Left lobe of liver (tissue), 2 donors: ENCODE results near the gene PEX7. TPM values are rescaled to one million over a fixed set of nuclear protein-coding genes. Genes with fewer than 3 reads are reported as not detected.
"Not testable (repeated sequence)": the region's sequence is repeated elsewhere in the genome, so short reads cannot be mapped to it uniquely, and the experiment has no call there.

ENCODE experiments used
- ATAC-seq: fragments of 200-7000 bp; cut with Tn5 transposase; one replicate; pipeline ENCODE4 v1.9.1; 2020; ENCODE audit warnings: mild to moderate bottlenecking, moderate library complexity
- DNase-seq: peaks from one replicate; pipeline ENCODE4 v3.0.0-alpha.2; 2020; ENCODE audit warnings: low spot score
- total RNA-seq: library from RNA; stranded (reverse); gene quantifications from one replicate; pipeline ENCODE4 v1.2.1, GENCODE V29; 2021
- donor health status: DM: no; HTN: no; CAD: no; lungs with moderate emphysema.
- donor health status: DM: no; HTN: yes; CAD: no.

Gene PEX7
- total RNA-seq, result 5.6 TPM

DNA sequence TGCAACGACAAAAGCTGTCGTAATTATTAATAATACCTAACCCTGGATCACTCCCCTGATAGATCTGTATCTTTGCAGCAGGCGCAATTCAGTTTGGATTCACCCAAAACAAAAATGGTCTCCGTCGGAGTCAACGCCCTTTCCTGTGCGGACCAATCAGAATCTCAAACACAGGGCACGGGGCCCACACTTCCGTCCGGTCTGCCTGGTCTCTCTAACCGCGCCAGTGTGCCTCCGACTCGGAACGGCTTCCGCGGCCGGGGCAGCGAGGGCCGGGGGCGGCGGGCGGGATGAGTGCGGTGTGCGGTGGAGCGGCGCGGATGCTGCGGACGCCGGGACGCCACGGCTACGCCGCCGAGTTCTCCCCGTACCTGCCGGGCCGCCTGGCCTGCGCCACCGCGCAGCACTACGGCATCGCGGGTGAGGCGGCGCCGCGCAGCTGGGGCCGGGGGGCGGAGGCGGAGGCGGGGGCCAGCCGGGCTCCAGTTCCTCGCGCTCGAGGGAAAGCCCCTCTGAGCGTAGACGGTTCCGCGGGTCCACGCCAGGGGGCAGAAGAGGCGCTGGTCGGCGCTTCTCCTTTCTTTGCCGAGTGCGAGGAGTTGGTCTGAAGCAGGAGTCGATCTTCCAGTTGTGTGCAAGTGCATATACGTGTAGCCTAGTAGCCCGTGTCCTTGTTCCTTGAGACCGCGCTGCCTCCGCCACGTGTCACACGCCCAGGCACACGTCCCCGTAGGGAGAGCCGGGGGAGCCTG lies at the start of gene PEX7:
Gene PEX7 (plus strand): TSS at position 217 of the 752 bp plus-strand sequence. CDS start 74 bp downstream, at position 291.
- ATAC-seq, result peak; percentile 95
- peak; percentile 94 for DNase-seq

DNA sequence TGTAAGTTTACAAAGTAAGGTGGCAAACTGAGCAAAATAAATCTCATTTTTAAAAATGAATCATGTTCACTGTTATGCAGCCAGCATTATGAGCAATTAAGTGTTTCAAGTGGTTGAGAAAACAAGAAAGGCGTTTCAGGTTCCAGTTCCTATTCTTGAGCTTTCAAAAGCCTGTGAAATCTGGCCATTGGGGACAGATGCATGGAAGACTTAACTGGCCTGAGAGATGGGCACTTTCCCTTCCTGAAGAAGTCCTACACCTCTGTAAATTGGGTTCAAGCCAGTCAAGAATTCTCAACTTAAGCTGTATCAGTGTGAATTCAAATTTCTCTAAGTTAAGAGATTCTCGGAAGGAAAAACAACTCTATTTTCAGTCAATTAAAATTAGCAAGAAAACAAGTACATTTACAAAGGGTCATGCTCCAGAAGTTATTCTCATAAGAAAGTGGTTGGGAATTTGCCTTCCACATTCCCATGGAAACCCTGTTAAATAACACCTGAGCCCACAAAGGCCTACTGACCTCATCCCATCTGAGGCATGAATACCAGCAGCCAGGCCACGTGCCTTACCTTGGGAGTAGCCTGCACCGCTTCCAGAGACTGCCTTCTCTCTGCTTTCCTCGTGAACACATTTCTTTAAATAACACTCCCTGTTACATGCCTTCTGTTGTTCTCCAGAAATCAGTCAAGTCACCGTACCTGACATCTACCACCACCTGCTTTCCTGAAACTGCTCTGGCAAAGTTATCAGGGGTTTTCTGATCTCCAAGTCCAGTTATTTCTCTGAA lies 49.5 kb upstream of the PEX7 start:
- ATAC-seq, result no peak

GRCh38 chr6:136773473-136773796 lies 49.0 kb upstream of the PEX7 start:
- ATAC-seq, result no peak
- DNase-seq, result no peak

More for the DNA sequence above, 49.5 kb upstream of the PEX7 start:
- DNase-seq, result no peak

DNA sequence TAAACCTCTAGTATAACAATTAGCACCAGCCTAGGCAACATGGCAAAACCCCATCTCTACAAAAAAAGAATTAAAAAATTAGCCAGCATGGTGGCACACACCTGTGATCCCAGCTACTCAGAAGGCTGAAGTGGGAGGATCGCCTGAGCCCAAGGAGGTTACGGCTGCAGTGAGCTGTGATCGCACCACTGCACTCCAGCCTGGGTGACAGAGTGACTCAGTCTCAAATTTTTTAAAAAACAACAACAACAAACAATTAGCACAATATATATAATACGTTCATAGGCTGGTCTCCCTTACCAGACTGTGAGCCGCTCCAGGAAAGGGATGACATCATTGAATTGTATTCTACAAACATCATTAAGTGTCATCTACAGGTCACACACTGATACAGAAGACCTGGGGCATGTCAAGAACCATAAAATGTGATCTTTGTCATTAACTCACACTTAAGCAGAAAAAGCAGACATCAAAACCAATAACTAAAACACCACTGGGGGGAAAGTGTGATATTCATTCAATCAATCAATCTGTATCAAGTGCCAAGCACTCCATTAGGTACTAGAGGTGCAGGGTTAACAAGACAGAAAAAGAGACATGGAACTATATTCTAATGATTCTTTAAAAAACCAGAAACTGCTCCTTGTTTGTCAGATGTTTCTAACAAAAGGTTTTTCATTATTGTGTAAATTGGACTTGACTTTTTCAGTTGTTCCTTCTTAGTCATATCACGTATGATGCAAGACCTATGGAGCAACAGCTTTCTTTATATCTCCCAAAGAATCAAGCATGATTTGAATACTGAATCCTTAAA lies 48.0 kb upstream of the PEX7 start:
- no peak for DNase-seq
- ATAC-seq, result peak; percentile 46

DNA sequence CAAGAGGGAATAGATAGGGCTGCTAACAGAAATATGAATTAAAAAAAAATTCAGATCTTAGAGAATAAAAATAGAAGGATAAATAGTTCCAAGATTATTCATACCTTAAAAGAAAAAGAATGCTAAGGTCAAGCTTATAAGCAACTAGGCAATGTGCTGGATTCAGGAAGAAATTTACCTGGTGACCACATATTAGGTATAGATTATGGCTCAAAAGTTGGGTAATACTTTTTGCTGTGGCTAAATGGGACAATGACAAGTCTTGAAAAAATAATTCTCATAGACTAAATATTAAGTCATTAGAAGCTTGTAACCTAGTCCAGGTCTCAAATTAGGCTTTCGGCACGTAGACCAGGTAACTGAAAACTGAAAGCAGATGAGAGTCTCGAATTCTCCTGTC lies 47.3 kb upstream of the PEX7 start:
- DNase-seq, result no peak
- no peak for ATAC-seq

- DNase-seq (no peak), ATAC-seq (no peak)
Measured at GRCh38 chr6:136775548-136775947, 46.8 kb upstream of the PEX7 start.

GRCh38 chr6:136777651-136778050 lies 44.7 kb upstream of the PEX7 start:
- DNase-seq (no peak), ATAC-seq (no peak)

DNA sequence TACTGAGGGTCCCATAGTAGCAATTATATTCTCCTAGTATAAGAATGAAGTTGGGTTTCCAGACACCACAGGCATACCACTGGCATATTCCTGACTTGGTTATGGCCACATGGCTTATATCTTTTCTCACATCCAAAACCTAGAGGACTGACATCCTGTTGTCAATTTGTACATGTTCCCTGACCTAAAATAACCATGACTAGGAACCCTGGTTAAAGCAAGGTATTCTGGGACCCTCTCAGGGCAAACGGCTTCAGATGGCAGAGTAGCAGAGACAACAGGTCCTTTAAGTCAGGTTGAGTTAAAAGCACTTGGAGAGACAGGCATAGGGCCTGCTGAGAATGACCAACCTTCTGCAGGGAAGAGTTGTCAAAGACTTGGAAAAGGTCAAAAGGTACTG lies 42.7 kb upstream of the PEX7 start:
- ATAC-seq (no peak), DNase-seq (no peak)

DNA sequence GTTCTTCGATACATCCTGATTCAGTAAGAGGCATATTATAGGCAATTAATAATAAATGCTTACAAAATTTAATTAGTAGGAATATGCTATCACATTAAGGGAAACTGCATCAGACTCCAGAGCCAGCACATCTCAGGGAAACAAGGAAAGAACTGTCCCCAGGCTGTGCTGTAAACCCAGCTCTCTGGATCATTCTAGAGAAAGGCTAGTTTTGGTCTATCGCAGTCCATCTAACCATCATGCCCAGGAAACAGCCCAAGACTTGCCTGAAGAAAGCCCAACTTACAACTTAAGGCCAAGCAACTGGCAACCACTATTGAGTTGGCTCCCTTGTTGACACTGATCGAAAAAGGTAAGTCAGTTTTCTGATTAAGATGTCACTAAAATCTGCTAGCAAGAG lies 41.4 kb upstream of the PEX7 start:
- ATAC-seq, result no peak
- no peak for DNase-seq

DNA sequence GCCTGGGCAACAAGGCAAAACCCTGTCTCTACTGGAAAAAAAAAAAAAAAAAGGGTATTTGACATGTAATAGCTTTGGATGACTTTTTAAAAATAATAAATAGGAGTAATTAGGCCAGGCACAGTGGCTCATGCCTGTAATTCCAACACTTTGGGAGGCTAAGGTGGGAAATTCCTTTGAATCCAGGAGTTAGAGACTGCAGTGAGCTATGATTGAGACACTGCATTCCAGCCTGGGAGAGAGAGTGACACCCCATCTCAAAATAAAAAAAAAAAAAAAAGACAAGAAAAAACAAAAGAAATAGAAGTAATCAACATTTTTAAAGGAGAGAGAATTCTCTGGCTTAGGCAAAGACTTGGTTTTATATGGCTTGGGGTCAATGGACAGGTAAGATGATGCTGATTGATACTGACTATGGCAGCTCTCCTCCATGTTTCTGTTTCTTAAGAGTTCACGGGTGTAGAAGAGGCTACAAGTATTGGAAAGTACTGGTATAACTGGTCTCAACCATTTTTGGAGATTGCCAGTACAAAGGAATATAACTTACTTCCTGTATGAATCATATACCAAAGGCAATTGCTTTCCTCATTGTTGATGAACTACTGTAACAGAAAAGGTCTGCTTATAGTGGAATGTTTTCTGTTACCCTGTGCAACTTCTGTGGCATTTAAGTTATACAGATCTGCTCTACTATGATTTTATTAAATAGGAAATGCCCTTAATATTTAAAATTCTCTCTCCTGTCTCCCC lies 40.2 kb upstream of the PEX7 start:
- DNase-seq (no peak), ATAC-seq (no peak)

- ATAC-seq (no peak), DNase-seq (no peak)
Measured at GRCh38 chr6:136783021-136783420, 39.4 kb upstream of the PEX7 start.

GRCh38 chr6:136783495-136784270 lies 38.7 kb upstream of the PEX7 start:
- DNase-seq (no peak), ATAC-seq (peak; percentile 50)

DNA sequence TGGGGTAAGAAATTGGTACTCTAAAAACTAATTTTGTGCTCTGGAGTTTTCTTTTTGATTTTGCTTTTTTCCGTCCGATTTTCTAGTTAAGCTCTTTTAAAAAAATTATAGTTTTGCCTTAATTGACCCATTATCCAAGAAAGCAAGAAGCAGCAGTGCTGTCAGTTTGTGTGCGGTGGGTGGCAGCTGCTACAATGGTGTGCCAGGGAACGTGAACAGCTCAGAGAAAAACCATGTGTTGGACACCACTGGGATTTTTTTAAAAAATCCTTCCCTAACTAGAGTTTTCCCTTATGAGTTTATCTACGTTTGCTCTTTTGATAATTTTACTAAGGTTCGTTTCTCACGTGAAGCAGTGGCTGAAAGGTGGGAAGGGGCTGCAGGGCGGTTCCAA lies 38.1 kb upstream of the PEX7 start:
- ATAC-seq (no peak), DNase-seq (no peak)

- peak; percentile 58 for DNase-seq
- ATAC-seq, result peak; percentile 62
Measured at GRCh38 chr6:136784910-136785746, 37.3 kb upstream of the PEX7 start.

DNA sequence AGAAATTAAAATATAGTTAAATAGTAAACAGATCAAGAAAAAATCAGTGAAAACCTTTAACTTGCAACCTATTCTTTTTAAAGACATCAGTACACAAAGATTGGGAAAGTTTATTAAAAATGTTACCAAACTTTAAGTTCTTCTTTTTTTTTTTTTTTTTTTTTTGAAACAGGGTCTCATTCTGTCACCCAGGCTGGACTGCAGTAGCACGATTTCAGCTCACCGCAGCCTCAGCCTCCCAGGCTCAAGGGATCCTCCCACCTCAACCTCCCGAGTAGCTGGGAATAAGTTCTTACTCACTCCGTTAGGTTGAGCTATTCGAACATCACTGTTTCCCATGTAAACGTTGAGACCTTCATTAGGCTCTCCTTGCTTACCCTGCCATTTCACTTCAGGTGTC lies 35.7 kb upstream of the PEX7 start:
- DNase-seq (no peak), ATAC-seq (no peak)

DNA sequence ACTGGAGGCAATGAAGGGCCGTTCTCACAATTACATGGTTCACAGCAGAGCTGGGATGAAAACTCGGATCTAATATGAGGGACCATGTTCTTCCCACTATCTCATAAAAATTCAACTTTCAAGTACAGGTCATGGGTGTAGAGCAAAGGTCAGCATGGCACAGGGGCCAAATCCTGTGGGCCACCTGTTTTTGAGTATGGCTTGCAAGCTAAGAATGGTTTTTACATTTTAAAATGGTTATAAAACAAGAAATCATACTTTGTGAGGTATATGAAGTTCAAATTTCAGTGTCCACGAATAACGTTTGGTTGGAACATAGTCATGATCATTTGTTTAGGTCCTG lies 34.7 kb upstream of the PEX7 start:
- no peak for DNase-seq
- no peak for ATAC-seq

DNA sequence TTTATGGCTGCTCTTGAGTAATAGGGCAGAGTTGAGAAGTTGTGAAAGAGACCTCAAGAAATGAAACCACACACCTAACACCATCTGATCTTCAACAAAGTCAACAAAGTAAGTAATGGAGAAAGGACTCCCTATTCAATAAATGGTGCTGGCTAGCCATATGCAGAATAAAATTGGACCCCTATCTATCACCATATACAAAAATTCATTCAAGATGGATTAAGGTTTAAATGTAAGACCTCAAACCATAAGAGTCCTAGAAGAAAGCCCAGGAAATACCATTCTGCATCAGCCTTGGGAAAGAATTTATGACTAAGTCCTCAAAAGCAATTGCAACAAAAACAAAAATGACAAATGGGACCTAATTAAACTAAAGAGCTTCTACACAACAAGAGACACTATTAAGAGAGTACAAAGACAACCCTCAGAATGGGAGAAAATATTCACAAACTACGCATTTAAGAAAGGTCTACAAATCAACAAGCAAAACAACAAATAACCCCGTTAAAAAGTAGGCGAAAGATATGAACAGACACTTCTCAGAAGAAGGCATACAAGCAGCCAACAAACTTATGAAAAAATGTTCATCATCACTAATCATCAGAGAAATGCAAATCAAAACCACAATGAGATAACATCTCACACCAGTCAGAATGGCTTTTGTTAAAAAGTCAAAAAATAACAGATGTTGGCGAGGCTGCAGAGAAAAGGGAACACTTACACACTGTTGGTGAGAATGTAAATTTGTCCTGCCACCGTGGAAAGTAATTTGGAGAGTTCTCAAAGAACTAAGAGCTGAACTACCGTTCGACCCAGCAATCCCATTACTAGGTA lies 34.1 kb upstream of the PEX7 start:
- DNase-seq, result no peak
- ATAC-seq, result no peak

DNA sequence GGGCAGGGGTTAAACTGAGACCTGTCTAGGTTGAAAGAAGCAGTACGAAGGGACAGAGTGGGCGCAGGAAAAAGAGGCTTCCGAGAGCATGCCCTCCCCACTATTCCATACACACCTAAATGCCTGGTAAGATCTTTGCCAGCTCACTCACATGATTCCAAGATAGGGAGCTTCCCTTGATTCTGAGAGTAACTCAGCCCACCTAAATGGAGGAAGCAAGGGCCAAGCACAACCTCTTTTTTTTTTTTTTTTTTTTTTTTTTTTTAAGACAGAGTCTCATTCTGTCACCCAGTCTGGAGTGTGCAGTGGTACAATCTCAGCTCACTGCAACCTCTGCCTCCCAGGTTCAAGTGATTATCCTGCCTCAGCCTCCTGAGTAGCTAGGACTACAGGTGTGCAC lies 33.0 kb upstream of the PEX7 start:
- ATAC-seq, DNase-seq: not testable (repeated sequence)
